Upper lobe of right lung (tissue), 1 donor: ENCODE data around the gene HLA-DMB. TPM values are rescaled to one million over a fixed set of nuclear protein-coding genes. Genes with fewer than 3 reads are reported as not detected.

Experiments used
- ATAC-seq: fragments of 200-7000 bp; cut with Tn5 transposase; one replicate; pipeline ENCODE4 v1.9.1; 2020; ENCODE audit warnings: mild to moderate bottlenecking, moderate library complexity
- DNase-seq: peaks from one replicate; pipeline ENCODE4 v3.0.0-alpha.2; 2020
- H3K27ac ChIP-seq: fragments of 200-600 bp; one replicate; pipeline ENCODE4 v1.8.0; 2022
- H3K27me3 ChIP-seq: fragments of 200-600 bp; one replicate; pipeline ENCODE4 v1.8.0; 2022; ENCODE audit warnings: mild to moderate bottlenecking
- H3K36me3 ChIP-seq: fragments of 200-600 bp; one replicate; pipeline ENCODE4 v1.8.0; 2022
- H3K4me1 ChIP-seq: fragments of 200-600 bp; one replicate; pipeline ENCODE4 v1.8.0; 2022
- H3K4me3 ChIP-seq: fragments of 200-600 bp; one replicate; pipeline ENCODE4 v1.8.0; 2022; ENCODE audit warnings: mild to moderate bottlenecking
- H3K9me3 ChIP-seq: fragments of 200-600 bp; one replicate; pipeline ENCODE4 v1.8.0; 2022
- CTCF ChIP-seq: fragments of 200-600 bp; IDR thresholded peaks from one replicate; pipeline ENCODE4 v1.8.0; 2022; ENCODE audit warnings: antibody characterized with exemption
- intact Hi-C: fragments of 100-400 bp; cut with DNase I; formaldehyde crosslinking; loops from one replicate; pipeline ENCODE4 v1.11.0; 2022
- total RNA-seq: library from RNA; stranded (reverse); fragmentation: NEBNext Ultra II Directional; extraction: Animal tissue kit (Norgen Biotek cat#: 25700); gene quantifications from one replicate; pipeline ENCODE4 v1.2.1, GENCODE V29; 2021
- donor health status: DM: no; HTN: yes; CAD: no; lungs with severe emphysema.

Gene HLA-DMB
- total RNA-seq, 1 donor from 2014 or later = 140 TPM

GRCh38 chr6:32963866-32964265 lies 23.0 kb upstream of the HLA-DMB start:
- no peak for TF ChIP-seq CTCF
- H3K27ac ChIP-seq = no peak overlapping the region
- intact Hi-C loops = no loop called here

GRCh38 chr6:32962213-32962826 lies 21.5 kb upstream of the HLA-DMB start:
- DNase-seq (no peak), ATAC-seq (no peak)
- peaks cover 16% of the 10 kb centered on the region for H3K4me1 ChIP-seq
- TF ChIP-seq CTCF = no peak
- no peaks in the 10 kb centered on the region for H3K36me3 ChIP-seq
- no peak overlapping the region for H3K27ac ChIP-seq
- no peaks in the 10 kb centered on the region for H3K27me3 ChIP-seq
- no peak overlapping the region for H3K4me3 ChIP-seq
- intact Hi-C loops = no loop called here
- no peaks in the 10 kb centered on the region for H3K9me3 ChIP-seq

More at GRCh38 chr6:32963866-32964265, 23.0 kb upstream of the HLA-DMB start:
- Histone ChIP-seq H3K9me3 (no peaks in the 10 kb centered on the region), H3K4me3 (no peak overlapping the region), H3K36me3 (no peaks in the 10 kb centered on the region), H3K27me3 (no peaks in the 10 kb centered on the region), H3K4me1 (peaks cover 17% of the 10 kb centered on the region)
- DNase-seq = no peak
- ATAC-seq = no peak

GRCh38 chr6:32960563-32960962 lies 19.7 kb upstream of the HLA-DMB start:
- no peaks in the 10 kb centered on the region for H3K4me1 ChIP-seq
- TF ChIP-seq CTCF = no peak
- H3K27ac ChIP-seq = no peak overlapping the region
- ATAC-seq = no peak
- no peak for DNase-seq
- intact Hi-C loops = no loop called here
- H3K9me3 ChIP-seq = no peaks in the 10 kb centered on the region
- H3K36me3 ChIP-seq = no peaks in the 10 kb centered on the region
- no peaks in the 10 kb centered on the region for H3K27me3 ChIP-seq
- no peak overlapping the region for H3K4me3 ChIP-seq

GRCh38 chr6:32956176-32956575 lies 15.3 kb upstream of the HLA-DMB start:
- no peak for ATAC-seq
- Histone ChIP-seq H3K36me3 (no peaks in the 10 kb centered on the region), H3K27me3 (no peaks in the 10 kb centered on the region), H3K27ac (no peak overlapping the region), H3K4me1 (peaks cover 5% of the 10 kb centered on the region), H3K9me3 (no peaks in the 10 kb centered on the region), H3K4me3 (no peak overlapping the region)
- intact Hi-C loops = no loop called here
- no peak for DNase-seq
- TF ChIP-seq CTCF = no peak

GRCh38 chr6:32954986-32955802 lies 14.4 kb upstream of the HLA-DMB start:
- peaks cover 8% of the 10 kb centered on the region for H3K4me1 ChIP-seq
- H3K27me3 ChIP-seq = no peaks in the 10 kb centered on the region
- H3K27ac ChIP-seq = no peak overlapping the region
- no peak overlapping the region for H3K4me3 ChIP-seq
- H3K36me3 ChIP-seq = no peaks in the 10 kb centered on the region
- DNase-seq = no peak
- no peak for ATAC-seq
- intact Hi-C loops = no loop called here
- peak; percentile 38 for TF ChIP-seq CTCF
- no peaks in the 10 kb centered on the region for H3K9me3 ChIP-seq
